ENCODE measurements around the gene NCOR1. TPM values are rescaled to one million over a fixed set of nuclear protein-coding genes. Genes with fewer than 3 reads are reported as not detected.

Gene NCOR1
- total and polyA plus RNA-seq, 2 experiments from 2014 or later = 109 to 119 TPM

DNA sequence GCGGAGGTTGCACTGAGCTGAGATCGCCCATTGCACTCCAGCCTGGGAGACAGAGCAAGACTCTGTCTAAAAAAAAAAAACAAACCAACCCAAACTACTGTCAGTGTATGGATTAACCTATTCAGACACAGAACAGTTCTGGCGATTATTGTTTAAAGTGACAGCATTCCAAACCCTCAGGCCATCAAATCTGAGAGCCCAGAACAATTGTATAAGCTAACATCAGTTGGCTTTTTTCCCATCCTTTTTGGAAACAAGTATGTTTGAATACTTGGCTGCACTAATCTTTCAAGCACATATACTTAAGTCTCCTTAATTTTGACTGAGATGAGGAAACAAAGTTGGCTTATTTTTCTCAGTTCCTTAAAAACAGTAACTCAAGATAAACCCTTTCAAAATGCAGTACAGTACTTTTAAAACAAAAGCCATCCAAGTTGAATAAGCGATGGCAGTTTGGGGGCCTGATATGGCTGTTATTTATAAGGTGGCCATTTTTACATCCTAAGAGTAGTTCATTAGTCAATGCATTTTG, 217.2 kb downstream of the NCOR1 start:
- H3K4me3 ChIP-seq = no peak overlapping the region
- TF ChIP-seq, protein P1, sequence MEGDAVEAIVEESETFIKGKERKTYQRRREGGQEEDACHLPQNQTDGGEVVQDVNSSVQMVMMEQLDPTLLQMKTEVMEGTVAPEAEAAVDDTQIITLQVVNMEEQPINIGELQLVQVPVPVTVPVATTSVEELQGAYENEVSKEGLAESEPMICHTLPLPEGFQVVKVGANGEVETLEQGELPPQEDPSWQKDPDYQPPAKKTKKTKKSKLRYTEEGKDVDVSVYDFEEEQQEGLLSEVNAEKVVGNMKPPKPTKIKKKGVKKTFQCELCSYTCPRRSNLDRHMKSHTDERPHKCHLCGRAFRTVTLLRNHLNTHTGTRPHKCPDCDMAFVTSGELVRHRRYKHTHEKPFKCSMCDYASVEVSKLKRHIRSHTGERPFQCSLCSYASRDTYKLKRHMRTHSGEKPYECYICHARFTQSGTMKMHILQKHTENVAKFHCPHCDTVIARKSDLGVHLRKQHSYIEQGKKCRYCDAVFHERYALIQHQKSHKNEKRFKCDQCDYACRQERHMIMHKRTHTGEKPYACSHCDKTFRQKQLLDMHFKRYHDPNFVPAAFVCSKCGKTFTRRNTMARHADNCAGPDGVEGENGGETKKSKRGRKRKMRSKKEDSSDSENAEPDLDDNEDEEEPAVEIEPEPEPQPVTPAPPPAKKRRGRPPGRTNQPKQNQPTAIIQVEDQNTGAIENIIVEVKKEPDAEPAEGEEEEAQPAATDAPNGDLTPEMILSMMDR (IDR thresholded peaks at IDR 0.05; ENCODE audit: low read depth, low read length) = no peak

GRCh38 chr17:15996322-15996721, 219.0 kb downstream of the NCOR1 start:
- Histone ChIP-seq H3K4me3 (no peak overlapping the region), H3K36me3 (peaks cover 3% of the 10 kb centered on the region), H3K27ac (no peak overlapping the region), H3K4me1 (ENCODE audit: low read depth) (peaks cover 8% of the 10 kb centered on the region), H3K27me3 (no peaks in the 10 kb centered on the region), H3K9me3 (ENCODE audit: low read depth) (no peaks in the 10 kb centered on the region)
- TF ChIP-seq, protein P1 (IDR thresholded peaks at IDR 0.05; ENCODE audit: low read depth, low read length) = no peak
- no peak for DNase-seq (ENCODE audit: low read depth in 1 of 2, low spot score in 1 of 2)

More for the DNA sequence above, 217.2 kb downstream of the NCOR1 start:
- Histone ChIP-seq H3K27ac (no peak overlapping the region), H3K4me1 (ENCODE audit: low read depth) (peaks cover 8% of the 10 kb centered on the region), H3K36me3 (peaks cover 14% of the 10 kb centered on the region), H3K9me3 (ENCODE audit: low read depth) (no peaks in the 10 kb centered on the region), H3K27me3 (no peaks in the 10 kb centered on the region)
- DNase-seq (ENCODE audit: low read depth in 1 of 2, low spot score in 1 of 2) = no peak

GRCh38 chr17:15981646-15982580, 233.4 kb downstream of the NCOR1 start:
- H3K27me3 ChIP-seq = no peaks in the 10 kb centered on the region
- TF ChIP-seq, protein P1 (IDR thresholded peaks at IDR 0.05; ENCODE audit: low read depth, low read length) = no peak
- H3K27ac ChIP-seq = peak overlapping the region; percentile 43
- DNase-seq (ENCODE audit: low read depth in 1 of 2, low spot score in 1 of 2) = peak in 1 of 2 donors; percentile 67
- peaks cover 4% of the 10 kb centered on the region for H3K4me1 ChIP-seq (ENCODE audit: low read depth)
- H3K9me3 ChIP-seq (ENCODE audit: low read depth) = no peaks in the 10 kb centered on the region
- H3K36me3 ChIP-seq = peaks cover 43% of the 10 kb centered on the region
- H3K4me3 ChIP-seq = no peak overlapping the region

- TF ChIP-seq, protein P1 (IDR thresholded peaks at IDR 0.05; ENCODE audit: low read depth, low read length) = no peak
- Histone ChIP-seq H3K4me1 (ENCODE audit: low read depth) (peaks cover 4% of the 10 kb centered on the region), H3K27me3 (no peaks in the 10 kb centered on the region), H3K27ac (no peak overlapping the region), H3K4me3 (no peak overlapping the region), H3K36me3 (peaks cover 36% of the 10 kb centered on the region), H3K9me3 (ENCODE audit: low read depth) (no peaks in the 10 kb centered on the region)
- no peak for DNase-seq (ENCODE audit: low read depth in 1 of 2, low spot score in 1 of 2)
These were observed 234.1 kb downstream of the NCOR1 start for GRCh38 chr17:15981208-15981607.

Other genes starting within 250 kb of the NCOR1 start
- 28.1 and 47.8 TPM in 2 replicates for gene ZSWIM7, start 215.8 kb downstream of the NCOR1 start, total RNA-seq
- gene ZSWIM7, start 215.8 kb downstream of the NCOR1 start, polyA plus RNA-seq = 81.6 and 84.7 TPM in 2 replicates
- gene TTC19, start 215.7 kb downstream of the NCOR1 start, total RNA-seq = 115 and 133 TPM in 2 replicates
- 76.5 and 79.0 TPM in 2 replicates for gene TTC19, start 215.7 kb downstream of the NCOR1 start, polyA plus RNA-seq
- gene PIGL, start 1.7 kb upstream of the NCOR1 start, total RNA-seq = 27.0 and 67.4 TPM in 2 replicates
- gene PIGL, start 1.7 kb upstream of the NCOR1 start, polyA plus RNA-seq = 28.8 and 49.6 TPM in 2 replicates
- 55.3 and 88.4 TPM in 2 replicates for gene CENPV, start 137.9 kb upstream of the NCOR1 start, total RNA-seq
- gene CENPV, start 137.9 kb upstream of the NCOR1 start, polyA plus RNA-seq = 67.1 and 91.8 TPM in 2 replicates
- gene UBB, start 165.6 kb upstream of the NCOR1 start, total RNA-seq = 1,467 and 1,491 TPM in 2 replicates
- gene UBB, start 165.6 kb upstream of the NCOR1 start, polyA plus RNA-seq = 1,854 and 2,609 TPM in 2 replicates
- 0.09 and 0.28 TPM in 2 replicates for gene TRPV2, start 200.0 kb upstream of the NCOR1 start, total RNA-seq
- gene TRPV2, start 200.0 kb upstream of the NCOR1 start, polyA plus RNA-seq = 0.72 and 0.93 TPM in 2 replicates